HEK293 (cell line): ENCODE results near the gene ARSJ.

ENCODE experiments used
- CTCF ChIA-PET: fragments of 350-600 bp; formaldehyde crosslinking; extraction: SDS; loops from one replicate; lab custom pipeline; 2021; ENCODE audit warnings: antibody characterized with exemption; lab: Yijun Ruan, JAX
- POLR2A ChIA-PET: fragments of 300-600 bp; formaldehyde crosslinking; extraction: SDS; loops from one replicate; lab custom pipeline; 2020; ENCODE audit warnings: antibody characterized with exemption, inconsistent platforms; lab: Yijun Ruan, JAX
- H3K27ac ChIP-seq: fragments of 200-500 bp; sonication (Bioruptor generic); 2 replicates; pipeline ENCODE4 v1.5.1; 2014; ENCODE audit warnings: low read depth, low read length, control low read depth, inconsistent platforms; ENCODE audit errors: extremely low read depth
- H3K36me3 ChIP-seq, 2 experiments: fragments of 200-500 bp in 1 of 2; sonication (Bioruptor generic) in 1 of 2; 1 replicate in 1 of 2; 2 replicates in 1 of 2; pipeline ENCODE4 v1.5.1; 2014 to 2017; ENCODE audit warnings: inconsistent platforms in 2 of 2, low read length in 2 of 2; ENCODE audit not compliant: control insufficient read depth in 2 of 2, insufficient read depth in 1 of 2
- H3K4me1 ChIP-seq: fragments of 200-500 bp; sonication (Bioruptor generic); 2 replicates; pipeline ENCODE4 v1.5.1; 2014; ENCODE audit warnings: mild to moderate bottlenecking, low read length, inconsistent platforms; ENCODE audit not compliant: control insufficient read depth, insufficient read depth
- H3K4me3 ChIP-seq: 2 replicates; pipeline ENCODE4 v1.5.1; 2011; ENCODE audit warnings: low read depth, mild to moderate bottlenecking, control low read depth, low read length, moderate library complexity
- H3K9me3 ChIP-seq: fragments of 200-500 bp; sonication (Bioruptor generic); 2 replicates; pipeline ENCODE4 v1.5.1; 2014; ENCODE audit warnings: low read depth, low read length, inconsistent platforms; ENCODE audit not compliant: control insufficient read depth, insufficient read depth
- ZBTB17 ChIP-seq: fragments of 450-650 bp; formaldehyde crosslinking; IDR thresholded peaks from 2 replicates; pipeline ENCODE4 v1.5.1; 2016; ENCODE audit warnings: missing biosample characterization, missing genetic modification characterization
- ZNF10 ChIP-seq: fragments of 450-650 bp; formaldehyde crosslinking; IDR thresholded peaks from 2 replicates; pipeline ENCODE4 v1.5.1; 2017; ENCODE audit warnings: missing biosample characterization, missing genetic modification characterization
- ZNF146 ChIP-seq: fragments of 450-650 bp; formaldehyde crosslinking; IDR thresholded peaks from 2 replicates; pipeline ENCODE4 v1.5.1; 2016; ENCODE audit warnings: missing biosample characterization, missing genetic modification characterization
- ZNF175 ChIP-seq: fragments of 450-650 bp; formaldehyde crosslinking; IDR thresholded peaks from 2 replicates; pipeline ENCODE4 v1.5.1; 2016; ENCODE audit warnings: missing biosample characterization, missing genetic modification characterization
- ZNF24 ChIP-seq: fragments of 450-650 bp; formaldehyde crosslinking; IDR thresholded peaks from 2 replicates; pipeline ENCODE4 v1.5.1; 2016; ENCODE audit warnings: missing biosample characterization, missing genetic modification characterization
- ZNF37A ChIP-seq: fragments of 450-650 bp; IDR thresholded peaks from 2 replicates; pipeline ENCODE4 v1.5.1; 2018; ENCODE audit warnings: missing biosample characterization, missing genetic modification characterization
- ZNF660 ChIP-seq: fragments of 450-650 bp; IDR thresholded peaks from 2 replicates; pipeline ENCODE4 v1.5.1; 2018; ENCODE audit warnings: missing biosample characterization, mild to moderate bottlenecking, missing genetic modification characterization
- ZNF76 ChIP-seq: fragments of 450-650 bp; formaldehyde crosslinking; IDR thresholded peaks from 2 replicates; pipeline ENCODE4; 2016; ENCODE audit warnings: low read depth, missing biosample characterization, missing genetic modification characterization, borderline replicate concordance
- TF ChIP-seq, protein P1 (sequence below): fragments of 450-650 bp; formaldehyde crosslinking; conservative IDR thresholded peaks from 2 replicates; pipeline ENCODE4 v1.5.1; 2016; ENCODE audit warnings: low read depth, missing biosample characterization, missing genetic modification characterization
- TF ChIP-seq, protein P2 (sequence below): fragments of 450-650 bp; formaldehyde crosslinking; IDR thresholded peaks from 2 replicates; pipeline ENCODE4 v1.5.1; 2016; ENCODE audit warnings: missing biosample characterization, missing genetic modification characterization, borderline replicate concordance
- TF ChIP-seq, protein P3 (sequence below): fragments of 450-650 bp; formaldehyde crosslinking; IDR thresholded peaks from 2 replicates; pipeline ENCODE4 v1.5.1; 2016; ENCODE audit warnings: missing biosample characterization, missing genetic modification characterization

ARSJ gene

DNA sequence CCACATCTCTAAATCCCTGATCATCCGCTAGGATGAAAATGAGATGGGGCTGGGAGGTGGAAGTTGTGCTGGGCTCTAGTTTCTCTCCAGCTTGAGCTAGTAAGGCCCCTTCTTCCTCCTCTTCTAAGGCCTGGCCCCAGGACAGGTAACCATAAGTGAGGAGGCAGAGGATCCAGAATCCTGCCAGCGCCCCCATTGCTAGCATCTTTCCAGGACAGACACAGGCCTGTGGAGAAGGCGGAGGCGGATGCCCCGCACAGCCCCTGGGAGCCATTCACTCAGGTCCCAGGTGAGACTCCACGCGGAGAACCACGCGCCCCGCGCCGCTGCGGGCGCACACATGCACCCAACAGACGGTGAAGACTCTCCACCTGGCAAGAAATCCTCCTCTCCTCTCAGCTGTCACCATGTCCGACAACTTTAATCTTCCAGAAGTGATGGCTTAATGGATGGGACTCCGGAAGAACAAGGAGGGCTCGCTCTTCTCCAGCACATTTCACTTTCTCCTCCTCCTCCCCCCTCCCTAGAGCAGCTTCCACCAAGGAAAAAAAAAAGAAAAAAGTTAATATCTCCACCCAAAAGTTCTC is 793 bp downstream of the ARSJ start (continued):
- TF ChIP-seq, protein P1, sequence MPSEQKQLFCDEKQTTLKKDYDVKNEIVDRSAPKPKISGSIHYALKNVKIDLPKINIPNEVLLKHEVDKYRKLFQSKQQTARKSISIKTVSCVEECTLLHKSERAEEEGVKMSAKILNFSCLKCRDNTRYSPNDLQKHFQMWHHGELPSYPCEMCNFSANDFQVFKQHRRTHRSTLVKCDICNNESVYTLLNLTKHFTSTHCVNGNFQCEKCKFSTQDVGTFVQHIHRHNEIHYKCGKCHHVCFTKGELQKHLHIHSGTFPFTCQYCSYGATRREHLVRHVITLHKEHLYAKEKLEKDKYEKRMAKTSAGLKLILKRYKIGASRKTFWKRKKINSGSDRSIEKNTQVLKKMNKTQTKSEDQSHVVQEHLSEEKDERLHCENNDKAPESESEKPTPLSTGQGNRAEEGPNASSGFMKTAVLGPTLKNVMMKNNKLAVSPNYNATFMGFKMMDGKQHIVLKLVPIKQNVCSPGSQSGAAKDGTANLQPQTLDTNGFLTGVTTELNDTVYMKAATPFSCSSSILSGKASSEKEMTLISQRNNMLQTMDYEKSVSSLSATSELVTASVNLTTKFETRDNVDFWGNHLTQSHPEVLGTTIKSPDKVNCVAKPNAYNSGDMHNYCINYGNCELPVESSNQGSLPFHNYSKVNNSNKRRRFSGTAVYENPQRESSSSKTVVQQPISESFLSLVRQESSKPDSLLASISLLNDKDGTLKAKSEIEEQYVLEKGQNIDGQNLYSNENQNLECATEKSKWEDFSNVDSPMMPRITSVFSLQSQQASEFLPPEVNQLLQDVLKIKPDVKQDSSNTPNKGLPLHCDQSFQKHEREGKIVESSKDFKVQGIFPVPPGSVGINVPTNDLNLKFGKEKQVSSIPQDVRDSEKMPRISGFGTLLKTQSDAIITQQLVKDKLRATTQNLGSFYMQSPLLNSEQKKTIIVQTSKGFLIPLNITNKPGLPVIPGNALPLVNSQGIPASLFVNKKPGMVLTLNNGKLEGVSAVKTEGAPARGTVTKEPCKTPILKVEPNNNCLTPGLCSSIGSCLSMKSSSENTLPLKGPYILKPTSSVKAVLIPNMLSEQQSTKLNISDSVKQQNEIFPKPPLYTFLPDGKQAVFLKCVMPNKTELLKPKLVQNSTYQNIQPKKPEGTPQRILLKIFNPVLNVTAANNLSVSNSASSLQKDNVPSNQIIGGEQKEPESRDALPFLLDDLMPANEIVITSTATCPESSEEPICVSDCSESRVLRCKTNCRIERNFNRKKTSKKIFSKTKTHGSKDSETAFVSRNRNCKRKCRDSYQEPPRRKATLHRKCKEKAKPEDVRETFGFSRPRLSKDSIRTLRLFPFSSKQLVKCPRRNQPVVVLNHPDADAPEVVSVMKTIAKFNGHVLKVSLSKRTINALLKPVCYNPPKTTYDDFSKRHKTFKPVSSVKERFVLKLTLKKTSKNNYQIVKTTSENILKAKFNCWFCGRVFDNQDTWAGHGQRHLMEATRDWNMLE (tag by site-specific recombination), result no peak
- TF ChIP-seq, all 188 proteins: peak for 10

DNA sequence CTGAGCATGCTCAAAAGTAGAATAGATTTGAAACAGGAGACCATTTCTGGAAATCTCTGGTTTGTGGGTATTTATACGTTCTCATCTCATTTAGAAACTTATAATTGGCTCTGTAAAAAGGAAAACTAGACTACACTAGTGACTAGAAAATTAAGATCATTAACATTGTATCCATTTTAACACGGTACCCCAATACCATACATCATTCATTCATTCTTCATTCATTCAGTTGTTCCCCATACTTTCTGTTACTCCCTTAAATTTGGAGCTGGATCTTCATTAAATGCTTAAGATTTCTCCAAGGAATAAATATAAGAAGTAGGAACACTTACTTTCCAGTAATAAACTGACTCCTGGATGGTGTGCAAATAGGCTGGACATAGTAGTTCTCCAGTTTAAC is 1.3 kb downstream of the ARSJ start:
- POLR2A ChIA-PET, result interaction anchor here (2.0 kb wide), 1 partner anchor 18 kb away, joined by 12 read pairs; no protein-coding TSS in a partner anchor
- Histone ChIP-seq H3K4me1 (0 out of 2 replicates have a peak, but pooled peaks cover 6% of the 10 kb centered on the region), H3K27ac (no peak overlapping the region; the same call in 1 of the 2 replicates)
- no peak for TF ChIP-seq ZNF76
- no peak for TF ChIP-seq ZNF175
- no peak for TF ChIP-seq ZNF37A (tag by site-specific recombination)
- peak; percentile 96 for TF ChIP-seq ZNF24 (tag by site-specific recombination)
- peak; percentile 72 for TF ChIP-seq ZNF146 (tag by site-specific recombination)
- TF ChIP-seq, all 188 proteins: peak for 2
- CTCF ChIA-PET, result interaction anchor here (0.6 to 0.8 kb wide), 2 partner anchors 22 to 196 kb away, joined by 3 to 5 read pairs; no protein-coding TSS in a partner anchor
- peak overlapping the region; percentile 64 for H3K4me3 ChIP-seq
- H3K36me3 ChIP-seq, result no peaks in the 10 kb centered on the region
- H3K9me3 ChIP-seq, result no peaks in the 10 kb centered on the region

DNA sequence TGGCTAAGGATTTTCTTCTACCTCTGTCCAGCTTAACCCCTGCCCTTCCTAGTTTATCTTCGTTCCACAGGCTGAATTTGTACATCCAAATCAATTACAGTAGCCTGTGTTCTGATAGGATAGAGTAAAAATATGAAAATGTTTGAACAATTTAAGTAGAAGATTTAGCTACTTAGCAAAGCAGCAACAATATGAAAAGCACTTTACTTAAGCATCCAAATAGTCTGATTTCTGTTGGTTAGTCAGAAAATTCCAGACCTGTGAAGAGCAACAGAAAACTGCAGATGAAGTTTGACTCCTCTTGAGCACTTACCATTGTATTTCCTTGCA is 2.0 kb downstream of the ARSJ start:
- no peak overlapping the region for H3K27ac ChIP-seq
- H3K9me3 ChIP-seq, result no peaks in the 10 kb centered on the region
- POLR2A ChIA-PET, result no interaction called here
- CTCF ChIA-PET, result interaction anchor here (0.6 kb wide), 1 partner anchor 24 kb away, joined by 3 read pairs; no protein-coding TSS in a partner anchor
- no peaks in the 10 kb centered on the region for H3K36me3 ChIP-seq
- peak overlapping the region; percentile 64 for H3K4me3 ChIP-seq
- TF ChIP-seq, protein P2, sequence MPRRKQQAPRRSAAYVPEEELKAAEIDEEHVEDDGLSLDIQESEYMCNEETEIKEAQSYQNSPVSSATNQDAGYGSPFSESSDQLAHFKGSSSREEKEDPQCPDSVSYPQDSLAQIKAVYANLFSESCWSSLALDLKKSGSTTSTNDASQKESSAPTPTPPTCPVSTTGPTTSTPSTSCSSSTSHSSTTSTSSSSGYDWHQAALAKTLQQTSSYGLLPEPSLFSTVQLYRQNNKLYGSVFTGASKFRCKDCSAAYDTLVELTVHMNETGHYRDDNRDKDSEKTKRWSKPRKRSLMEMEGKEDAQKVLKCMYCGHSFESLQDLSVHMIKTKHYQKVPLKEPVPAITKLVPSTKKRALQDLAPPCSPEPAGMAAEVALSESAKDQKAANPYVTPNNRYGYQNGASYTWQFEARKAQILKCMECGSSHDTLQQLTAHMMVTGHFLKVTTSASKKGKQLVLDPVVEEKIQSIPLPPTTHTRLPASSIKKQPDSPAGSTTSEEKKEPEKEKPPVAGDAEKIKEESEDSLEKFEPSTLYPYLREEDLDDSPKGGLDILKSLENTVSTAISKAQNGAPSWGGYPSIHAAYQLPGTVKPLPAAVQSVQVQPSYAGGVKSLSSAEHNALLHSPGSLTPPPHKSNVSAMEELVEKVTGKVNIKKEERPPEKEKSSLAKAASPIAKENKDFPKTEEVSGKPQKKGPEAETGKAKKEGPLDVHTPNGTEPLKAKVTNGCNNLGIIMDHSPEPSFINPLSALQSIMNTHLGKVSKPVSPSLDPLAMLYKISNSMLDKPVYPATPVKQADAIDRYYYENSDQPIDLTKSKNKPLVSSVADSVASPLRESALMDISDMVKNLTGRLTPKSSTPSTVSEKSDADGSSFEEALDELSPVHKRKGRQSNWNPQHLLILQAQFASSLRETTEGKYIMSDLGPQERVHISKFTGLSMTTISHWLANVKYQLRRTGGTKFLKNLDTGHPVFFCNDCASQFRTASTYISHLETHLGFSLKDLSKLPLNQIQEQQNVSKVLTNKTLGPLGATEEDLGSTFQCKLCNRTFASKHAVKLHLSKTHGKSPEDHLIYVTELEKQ (tag by site-specific recombination), result no peak
- peak; percentile 37; the same call in 1 of the 2 replicates for TF ChIP-seq ZBTB17
- TF ChIP-seq ZNF10 (tag by site-specific recombination), result no peak
- TF ChIP-seq, protein P3, sequence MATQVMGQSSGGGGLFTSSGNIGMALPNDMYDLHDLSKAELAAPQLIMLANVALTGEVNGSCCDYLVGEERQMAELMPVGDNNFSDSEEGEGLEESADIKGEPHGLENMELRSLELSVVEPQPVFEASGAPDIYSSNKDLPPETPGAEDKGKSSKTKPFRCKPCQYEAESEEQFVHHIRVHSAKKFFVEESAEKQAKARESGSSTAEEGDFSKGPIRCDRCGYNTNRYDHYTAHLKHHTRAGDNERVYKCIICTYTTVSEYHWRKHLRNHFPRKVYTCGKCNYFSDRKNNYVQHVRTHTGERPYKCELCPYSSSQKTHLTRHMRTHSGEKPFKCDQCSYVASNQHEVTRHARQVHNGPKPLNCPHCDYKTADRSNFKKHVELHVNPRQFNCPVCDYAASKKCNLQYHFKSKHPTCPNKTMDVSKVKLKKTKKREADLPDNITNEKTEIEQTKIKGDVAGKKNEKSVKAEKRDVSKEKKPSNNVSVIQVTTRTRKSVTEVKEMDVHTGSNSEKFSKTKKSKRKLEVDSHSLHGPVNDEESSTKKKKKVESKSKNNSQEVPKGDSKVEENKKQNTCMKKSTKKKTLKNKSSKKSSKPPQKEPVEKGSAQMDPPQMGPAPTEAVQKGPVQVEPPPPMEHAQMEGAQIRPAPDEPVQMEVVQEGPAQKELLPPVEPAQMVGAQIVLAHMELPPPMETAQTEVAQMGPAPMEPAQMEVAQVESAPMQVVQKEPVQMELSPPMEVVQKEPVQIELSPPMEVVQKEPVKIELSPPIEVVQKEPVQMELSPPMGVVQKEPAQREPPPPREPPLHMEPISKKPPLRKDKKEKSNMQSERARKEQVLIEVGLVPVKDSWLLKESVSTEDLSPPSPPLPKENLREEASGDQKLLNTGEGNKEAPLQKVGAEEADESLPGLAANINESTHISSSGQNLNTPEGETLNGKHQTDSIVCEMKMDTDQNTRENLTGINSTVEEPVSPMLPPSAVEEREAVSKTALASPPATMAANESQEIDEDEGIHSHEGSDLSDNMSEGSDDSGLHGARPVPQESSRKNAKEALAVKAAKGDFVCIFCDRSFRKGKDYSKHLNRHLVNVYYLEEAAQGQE (tag by site-specific recombination), result peak; percentile 30
- no peak for TF ChIP-seq ZNF660 (tag by site-specific recombination)
- 0 out of 2 replicates have a peak, but pooled peaks cover 6% of the 10 kb centered on the region for H3K4me1 ChIP-seq
